Brain microvascular endothelial cell (primary cell): ENCODE data around the gene SMS.

Experiments
- DNase-seq: peaks from one replicate; pipeline ENCODE4 v3.0.0-alpha.2; 2020
- H3K27ac ChIP-seq: fragments of 250-450 bp; sonication (Bioruptor Pico); 2 replicates; pipeline ENCODE4 v1.5.1; 2020; ENCODE audit warnings: mild to moderate bottlenecking, moderate library complexity
- H3K27me3 ChIP-seq: fragments of 250-450 bp; sonication (Bioruptor Pico); replicated peaks from 2 replicates; pipeline ENCODE4 v1.5.1; 2020; ENCODE audit warnings: mild to moderate bottlenecking
- H3K36me3 ChIP-seq: fragments of 250-450 bp; sonication (Bioruptor Pico); replicated peaks from 2 replicates; pipeline ENCODE4 v1.5.1; 2020; ENCODE audit warnings: mild to moderate bottlenecking
- H3K4me3 ChIP-seq: 2 replicates; pipeline ENCODE4 v1.5.1; 2011; ENCODE audit warnings: low read depth, mild to moderate bottlenecking, control low read depth, low read length, moderate library complexity
- CTCF ChIP-seq: IDR thresholded peaks from 2 replicates; pipeline ENCODE4 v1.5.1; 2011; ENCODE audit warnings: low read depth, mild to moderate bottlenecking, moderate library complexity, low read length, control low read depth, inconsistent platforms; ENCODE audit errors: missing control alignments
- in situ Hi-C: cut with HindIII; loops from 2 replicates; pipeline ENCODE4 v1.10.0; 2017; ENCODE audit warnings: low sequenced_read_pairs, low pct_ligation_motif_present

Gene SMS

DNA sequence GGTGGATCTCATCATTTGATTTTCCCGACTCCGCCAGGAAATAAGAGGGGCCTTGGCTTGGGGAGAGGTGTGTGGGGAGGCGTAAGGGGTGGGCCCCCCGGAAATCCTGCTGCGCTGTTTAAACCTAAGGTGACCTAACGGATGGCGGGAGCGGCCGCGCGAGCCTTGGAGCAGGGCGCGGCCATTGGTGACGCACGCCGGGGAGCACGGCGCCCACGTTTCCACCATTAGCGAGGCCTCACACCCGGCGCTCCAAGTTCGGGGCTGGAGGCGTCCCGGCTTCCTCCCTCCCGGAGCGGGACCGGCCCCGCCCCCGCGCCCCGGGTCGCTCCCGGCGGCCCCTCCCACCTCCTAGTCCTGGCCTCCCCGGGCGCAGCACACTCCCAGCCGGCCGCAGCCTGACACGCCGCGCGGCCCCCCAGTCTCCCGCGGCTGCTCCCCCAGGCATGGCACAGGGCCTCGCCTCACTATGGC, at the start of gene SMS:
Gene SMS (plus strand): TSS at position 354 of the 474 bp plus-strand sequence. CDS start 116 bp downstream, at position 470.
- TF ChIP-seq CTCF, result no peak
- Histone ChIP-seq H3K27ac (peak within 1 kb of the TSS; percentile 70), H3K4me3 (peak within 1 kb of the TSS; percentile 61), H3K36me3 (no peaks in the 10 kb centered on the region), H3K27me3 (no peaks in the 10 kb centered on the region)
- in situ Hi-C loops, result no loop called here
- peak; percentile 42 for DNase-seq

DNA sequence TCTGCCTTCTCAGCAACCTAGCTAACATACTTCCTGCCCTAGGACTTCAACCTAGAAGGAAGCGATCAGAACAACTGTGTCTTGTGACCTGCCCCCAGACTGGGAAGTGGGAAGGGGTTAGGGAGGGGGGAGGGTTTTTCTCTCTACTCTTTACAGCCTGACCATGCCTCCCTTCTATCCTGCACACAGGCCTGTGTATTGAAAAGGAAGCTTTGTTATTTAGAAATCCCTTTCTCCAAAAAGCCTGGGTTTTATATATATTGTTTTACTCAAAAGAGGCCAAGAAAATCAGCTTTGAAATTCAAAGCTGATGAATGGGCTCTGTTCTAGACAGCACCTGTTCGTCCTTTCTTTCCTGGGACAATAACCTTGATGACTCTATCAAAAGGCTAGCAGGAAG, 35.2 kb upstream of the SMS start:
- no peak overlapping the region for H3K4me3 ChIP-seq
- TF ChIP-seq CTCF, result no peak
- H3K36me3 ChIP-seq, result no peaks in the 10 kb centered on the region
- no peaks in the 10 kb centered on the region for H3K27me3 ChIP-seq
- H3K27ac ChIP-seq, result no peak overlapping the region
- in situ Hi-C loops, result no loop called here
- DNase-seq, result no peak

DNA sequence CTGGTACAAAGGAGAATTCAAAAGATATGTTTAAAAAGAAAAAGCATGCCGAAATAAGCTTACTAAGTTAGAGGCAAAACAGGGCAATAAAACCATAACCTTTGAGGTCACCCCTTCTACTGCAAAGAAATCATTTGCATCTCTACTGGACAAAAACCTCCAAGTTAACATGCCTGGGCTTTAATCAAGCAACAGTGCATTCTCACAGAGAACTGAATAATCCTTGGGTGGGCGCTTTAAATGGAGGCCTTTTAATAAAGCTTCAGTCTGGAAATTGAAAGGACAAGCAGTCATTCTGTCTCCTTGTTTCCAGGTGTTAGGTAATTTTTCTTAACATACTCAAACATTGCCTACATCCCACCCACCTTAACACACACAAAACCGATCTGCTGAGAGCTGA, 34.6 kb upstream of the SMS start:
- no peak overlapping the region for H3K27ac ChIP-seq
- no peak for TF ChIP-seq CTCF
- in situ Hi-C loops, result no loop called here

DNA sequence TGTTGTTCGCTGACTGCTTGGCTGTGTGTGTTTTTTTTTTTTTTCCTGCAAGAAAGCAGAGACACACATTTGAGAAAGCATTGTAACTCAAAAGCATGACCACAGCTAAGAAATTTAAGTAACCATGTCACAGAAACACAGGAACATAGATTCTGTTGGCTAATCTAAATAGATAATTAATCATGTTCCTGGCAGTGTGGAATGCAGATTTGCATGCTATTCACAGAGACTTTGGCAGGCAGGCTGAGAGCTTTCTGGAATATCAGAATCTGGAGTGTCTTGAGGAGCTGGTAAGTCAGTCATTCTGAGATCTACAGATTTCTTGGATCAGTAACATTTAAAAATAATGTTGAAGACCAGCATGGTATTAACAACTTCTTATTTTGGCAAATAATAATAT, 33.2 kb upstream of the SMS start:
- no peak overlapping the region for H3K27ac ChIP-seq
- no peak for DNase-seq
- H3K4me3 ChIP-seq, result no peak overlapping the region
- no peak for TF ChIP-seq CTCF
- no peaks in the 10 kb centered on the region for H3K36me3 ChIP-seq
- in situ Hi-C loops, result no loop called here
- no peaks in the 10 kb centered on the region for H3K27me3 ChIP-seq

More for the DNA sequence above, 34.6 kb upstream of the SMS start:
- Histone ChIP-seq H3K27me3 (no peaks in the 10 kb centered on the region), H3K36me3 (no peaks in the 10 kb centered on the region), H3K4me3 (no peak overlapping the region)
- DNase-seq, result no peak

DNA sequence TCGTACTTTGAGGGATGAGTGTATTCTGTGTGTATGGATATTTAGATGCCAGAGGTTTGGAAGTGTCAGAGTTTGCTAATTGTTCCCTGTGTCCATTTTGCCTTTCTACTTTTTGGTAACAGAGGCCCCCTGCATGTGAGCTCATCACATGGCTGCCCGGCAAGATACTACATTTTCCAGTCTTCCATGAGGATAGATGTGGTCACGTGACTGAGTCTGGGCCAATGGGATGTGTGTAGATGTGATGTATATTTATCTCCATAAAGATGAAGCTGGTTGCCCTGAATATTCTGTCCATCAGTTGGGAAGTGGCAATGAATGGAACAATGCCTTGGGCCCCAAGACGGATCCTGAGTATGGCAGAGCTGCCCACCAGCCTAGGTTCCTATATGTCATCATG, 29.0 kb upstream of the SMS start:
- in situ Hi-C loops, result no loop called here
- TF ChIP-seq CTCF, result no peak
- H3K4me3 ChIP-seq, result no peak overlapping the region
- H3K27me3 ChIP-seq, result no peaks in the 10 kb centered on the region
- no peak overlapping the region for H3K27ac ChIP-seq
- H3K36me3 ChIP-seq, result no peaks in the 10 kb centered on the region
- no peak for DNase-seq

GRCh38 chrX:21912220-21912619, 28.3 kb upstream of the SMS start:
- no peaks in the 10 kb centered on the region for H3K36me3 ChIP-seq
- no peak overlapping the region for H3K27ac ChIP-seq
- TF ChIP-seq CTCF, result no peak
- no peak for DNase-seq
- in situ Hi-C loops, result no loop called here
- no peak overlapping the region for H3K4me3 ChIP-seq
- no peaks in the 10 kb centered on the region for H3K27me3 ChIP-seq
